ENCODE data around the gene CCL4L2.
"Not testable (repeated sequence)": the region's sequence is repeated elsewhere in the genome, so short reads cannot be mapped to it uniquely, and the experiment has no call there.

CCL4L2 gene

DNA sequence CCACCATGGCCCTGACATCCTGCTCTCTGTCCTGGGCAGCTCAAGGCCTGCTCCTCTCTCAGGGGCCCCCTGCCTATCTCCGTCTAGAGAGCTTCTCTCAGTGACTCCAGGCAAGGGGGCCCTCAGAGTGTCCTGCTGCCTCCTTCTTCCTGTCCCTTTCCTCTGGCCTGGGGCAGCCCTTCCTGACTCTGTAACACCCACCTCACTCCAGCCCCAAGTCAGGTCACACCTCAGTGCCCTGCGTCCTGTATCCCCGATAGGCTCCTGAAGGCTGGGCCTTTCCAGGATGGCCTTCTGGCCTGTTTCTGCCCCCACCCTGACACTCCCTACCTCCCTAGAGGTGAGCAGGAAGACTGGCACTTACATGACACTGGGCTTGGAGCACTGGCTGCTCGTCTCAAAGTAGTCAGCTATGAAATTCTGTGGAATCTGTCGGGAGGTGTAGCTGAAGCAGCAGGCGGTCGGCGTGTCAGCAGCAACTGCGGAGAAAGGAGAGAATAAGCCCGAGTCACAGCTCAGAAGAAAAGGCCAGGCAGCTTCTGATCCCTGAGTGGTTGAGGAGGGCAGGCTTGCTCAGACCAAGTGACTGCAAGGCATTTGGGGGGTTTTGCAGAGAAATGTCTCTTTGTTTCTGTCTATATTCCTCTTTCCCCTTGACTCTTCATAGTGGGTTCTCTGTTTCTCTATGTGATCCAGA lies 15.3 kb upstream of the CCL4L2 start:
- DNase-seq (ENCODE audit: low read depth in 3 of 3) = no peak

DNA sequence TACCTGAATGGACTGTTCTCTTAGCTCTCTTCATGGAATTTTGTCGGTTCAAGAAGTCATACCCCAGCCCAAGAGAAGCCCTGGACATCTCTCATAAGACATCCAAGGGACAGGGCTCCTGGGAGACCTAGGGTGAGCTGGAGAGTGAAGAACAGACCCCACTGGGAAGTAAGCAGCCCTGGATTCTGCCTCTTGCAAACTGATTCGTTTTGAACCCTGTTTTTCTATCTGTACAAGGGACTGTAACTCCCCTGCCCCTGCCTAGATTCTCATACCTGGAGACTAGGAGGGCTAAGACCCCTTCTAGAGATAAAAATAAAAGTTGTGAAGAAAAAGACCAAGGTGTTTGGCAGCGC lies 14.8 kb upstream of the CCL4L2 start:
- DNase-seq (ENCODE audit: low read depth in 3 of 3) = no peak

DNA sequence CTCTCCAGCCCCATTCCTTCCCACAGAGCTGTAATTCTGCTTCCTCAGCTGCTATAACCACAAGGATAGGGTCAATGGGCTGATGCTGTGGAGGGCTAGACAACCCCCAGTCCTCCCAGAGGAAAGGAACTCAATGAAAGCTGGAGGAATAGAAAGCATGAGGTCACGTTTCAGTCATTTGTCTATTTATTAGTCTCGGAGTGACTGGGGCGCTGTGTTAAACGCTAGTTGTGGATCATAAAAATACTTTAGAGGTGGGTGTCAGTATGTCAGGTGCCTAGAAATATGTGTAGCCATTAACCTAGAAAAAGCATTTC lies 13.5 kb upstream of the CCL4L2 start:
- DNase-seq (ENCODE audit: low read depth in 3 of 3) = no peak

DNA sequence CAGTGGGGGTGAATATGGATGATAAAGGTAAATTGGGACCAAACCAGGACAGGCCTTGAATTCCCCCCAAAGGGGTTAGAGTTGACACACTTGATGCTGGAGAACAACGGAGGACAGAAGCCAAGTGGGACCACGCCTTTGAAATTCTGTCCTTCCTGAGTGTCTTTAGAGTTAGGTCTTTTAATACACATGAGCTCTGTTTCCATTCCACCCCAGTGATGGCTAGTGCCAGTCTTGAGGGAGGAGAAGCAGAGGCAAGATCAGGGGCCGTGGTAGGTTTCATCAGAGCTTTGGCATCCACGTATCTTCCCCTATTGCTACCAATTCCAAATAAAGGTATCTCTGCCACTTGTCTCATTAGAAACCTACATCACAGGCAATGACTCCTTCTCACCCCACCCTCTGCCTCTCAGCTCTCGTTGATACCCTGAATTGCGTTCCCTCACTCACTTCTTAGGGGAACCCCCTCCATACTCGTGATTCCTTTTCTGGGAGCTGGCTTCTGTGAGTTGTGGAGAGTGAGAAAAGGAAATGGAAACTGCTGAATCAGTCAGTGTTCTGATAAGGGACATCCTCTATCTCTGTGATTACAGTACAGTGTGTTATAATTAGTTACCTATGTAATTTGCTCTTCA lies 11.9 kb upstream of the CCL4L2 start:
- peak in 1 of 3 donors; percentile 34 for DNase-seq (ENCODE audit: low read depth in 3 of 3)

DNA sequence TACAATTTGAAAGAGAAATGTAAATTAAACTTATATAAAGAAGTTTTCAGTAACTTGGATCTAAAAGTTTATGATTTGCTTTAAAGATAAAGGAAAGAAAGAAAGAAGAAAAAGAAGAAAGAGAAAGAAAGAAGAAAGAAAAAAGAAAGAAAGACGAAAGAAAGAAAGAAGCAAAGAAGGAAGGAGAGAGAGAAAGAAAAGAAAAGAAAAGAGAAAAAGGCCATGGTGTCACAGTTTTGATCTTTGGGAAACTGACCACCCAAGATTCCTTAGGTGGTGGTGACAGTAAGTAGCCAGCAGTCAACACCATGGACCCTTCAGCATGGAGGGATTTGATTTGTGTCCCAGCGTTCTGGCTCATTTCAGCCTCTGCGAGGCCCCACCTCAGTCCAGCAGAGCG lies 9.8 kb upstream of the CCL4L2 start:
- not testable (repeated sequence) for DNase-seq (ENCODE audit: low read depth in 3 of 3)

DNA sequence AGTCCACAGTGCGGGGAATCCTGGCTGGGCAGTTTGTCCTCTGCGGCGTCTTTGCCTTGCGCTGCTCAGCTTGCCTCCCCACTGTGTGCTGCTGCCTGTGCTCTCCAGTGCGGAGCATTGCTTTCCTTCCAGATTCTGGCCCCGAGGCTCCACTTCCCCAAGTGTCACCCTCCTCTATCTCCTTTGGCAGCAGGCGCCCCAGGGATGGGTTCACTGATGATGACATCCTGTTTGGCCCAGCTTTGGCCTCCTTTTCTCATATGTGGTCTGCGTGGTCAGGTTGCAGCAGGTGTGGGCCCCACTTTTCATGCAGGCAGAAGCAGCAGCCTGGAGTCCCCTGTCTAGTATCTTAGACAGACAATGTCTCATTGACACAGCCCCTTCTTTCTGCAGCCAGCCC lies 9.4 kb upstream of the CCL4L2 start:
- not testable (repeated sequence) for DNase-seq (ENCODE audit: low read depth in 3 of 3)

DNA sequence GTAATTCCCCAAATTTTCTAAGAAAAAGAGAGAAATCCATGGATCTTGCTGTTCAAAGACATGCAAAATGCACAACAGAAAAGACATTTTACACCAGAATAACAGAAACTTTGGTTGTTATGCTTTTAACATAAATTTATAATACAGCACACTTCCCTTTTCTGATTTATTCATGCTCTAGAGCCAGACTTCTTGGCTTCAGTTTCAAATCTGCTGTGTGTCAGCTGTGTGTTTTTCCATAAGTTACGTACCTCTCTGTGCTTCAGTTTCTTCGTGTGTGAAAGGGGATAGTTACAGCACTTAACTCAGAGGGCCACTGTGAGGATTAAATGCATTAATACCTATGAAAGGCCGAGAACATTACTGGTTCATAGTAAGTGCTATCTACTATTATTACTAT lies 7.5 kb upstream of the CCL4L2 start:
- no peak for DNase-seq (ENCODE audit: low read depth in 3 of 3)

DNA sequence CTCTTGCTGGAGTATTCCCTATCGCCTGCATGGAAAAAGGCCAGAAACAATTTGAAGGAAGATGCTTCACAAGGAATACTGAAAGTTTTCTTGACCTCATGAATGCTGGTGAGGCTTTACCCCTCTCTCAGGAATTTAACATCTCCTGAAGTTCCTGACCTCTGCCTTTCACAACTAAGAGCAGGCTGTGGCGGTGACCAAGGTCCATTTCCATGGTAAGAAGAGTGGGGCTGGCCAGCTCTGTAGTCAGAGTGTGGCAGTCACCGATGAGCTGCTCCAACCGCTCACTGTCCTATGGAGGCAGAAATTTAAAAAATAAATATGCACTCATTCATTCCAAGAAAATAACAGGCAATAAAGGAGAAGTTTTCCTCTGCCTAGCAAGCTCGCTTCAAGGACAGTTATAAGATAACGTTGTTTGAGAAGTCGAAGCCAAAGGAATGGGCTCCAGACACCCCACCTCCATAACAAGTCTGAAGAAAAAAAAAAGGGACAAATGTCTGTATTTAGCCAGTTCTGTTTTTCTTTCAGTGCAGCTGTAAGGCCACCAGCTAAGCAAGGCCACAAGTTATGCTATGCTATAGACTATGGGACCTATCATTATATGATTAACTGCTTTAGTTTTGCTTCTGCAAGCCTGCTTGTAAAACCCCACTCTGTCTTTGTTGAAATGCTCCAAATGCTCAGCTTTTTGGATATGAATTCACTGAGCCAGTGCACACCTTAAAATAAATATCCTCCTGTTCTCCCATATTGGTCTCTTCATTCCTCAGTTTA lies 6.0 kb upstream of the CCL4L2 start:
- no peak for DNase-seq (ENCODE audit: low read depth in 3 of 3)

DNA sequence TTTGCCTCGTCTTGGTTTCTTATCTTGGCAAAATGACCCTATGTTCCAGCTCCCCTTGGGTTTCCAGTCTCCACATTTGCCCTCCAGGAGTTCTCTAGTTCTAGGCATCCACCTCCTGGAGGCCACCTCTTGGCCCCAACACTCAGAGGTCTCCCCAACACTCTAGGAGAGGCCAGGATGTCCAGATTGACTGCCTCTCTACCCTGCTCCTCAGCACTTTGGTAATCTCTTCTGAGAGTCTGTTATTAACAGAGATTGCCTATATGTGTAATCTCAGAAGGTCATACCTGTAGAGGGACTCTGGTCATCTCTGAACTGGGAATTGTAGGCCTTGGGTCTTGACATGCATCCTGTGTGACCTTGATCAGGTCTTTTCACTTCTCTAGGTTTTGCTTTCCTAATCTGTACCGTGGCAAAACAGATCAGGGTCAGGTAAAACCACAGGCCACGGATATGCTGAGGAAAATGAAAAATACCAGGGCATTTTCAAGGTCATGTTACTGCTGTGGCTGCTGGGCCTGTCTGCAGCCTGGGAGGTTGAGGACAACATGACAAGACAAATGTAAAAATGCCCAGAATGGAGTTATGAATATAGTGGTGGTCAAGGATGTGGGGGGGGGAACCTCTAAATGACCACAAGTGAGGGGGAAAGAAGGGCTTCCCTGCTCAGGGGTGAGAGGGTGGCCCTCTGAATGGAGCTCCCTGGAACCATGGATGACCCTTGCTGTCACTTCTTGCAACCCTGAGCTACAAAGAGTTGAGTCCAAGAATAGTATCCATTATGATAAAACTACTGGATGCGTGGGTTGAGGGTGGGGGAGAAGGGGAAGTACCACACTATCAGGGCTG lies 5.0 kb upstream of the CCL4L2 start:
- DNase-seq (ENCODE audit: low read depth in 3 of 3) = no peak

DNA sequence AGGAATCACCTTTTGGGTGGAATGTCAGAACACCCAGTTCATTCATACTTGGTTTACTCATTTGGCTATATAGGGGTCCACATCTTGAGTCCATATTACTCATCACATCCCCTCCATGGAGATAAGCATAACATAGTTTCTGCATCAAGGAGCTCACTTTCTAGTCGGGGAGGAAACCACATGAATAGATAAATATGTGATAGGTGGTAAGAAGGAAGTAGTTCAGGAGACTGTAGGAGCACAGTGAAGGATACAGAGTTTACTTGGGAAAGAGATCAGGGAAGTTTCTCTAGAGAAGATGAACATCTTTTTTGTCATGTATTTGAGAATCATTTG lies 4.4 kb upstream of the CCL4L2 start:
- DNase-seq (ENCODE audit: low read depth in 3 of 3) = not testable (repeated sequence)

DNA sequence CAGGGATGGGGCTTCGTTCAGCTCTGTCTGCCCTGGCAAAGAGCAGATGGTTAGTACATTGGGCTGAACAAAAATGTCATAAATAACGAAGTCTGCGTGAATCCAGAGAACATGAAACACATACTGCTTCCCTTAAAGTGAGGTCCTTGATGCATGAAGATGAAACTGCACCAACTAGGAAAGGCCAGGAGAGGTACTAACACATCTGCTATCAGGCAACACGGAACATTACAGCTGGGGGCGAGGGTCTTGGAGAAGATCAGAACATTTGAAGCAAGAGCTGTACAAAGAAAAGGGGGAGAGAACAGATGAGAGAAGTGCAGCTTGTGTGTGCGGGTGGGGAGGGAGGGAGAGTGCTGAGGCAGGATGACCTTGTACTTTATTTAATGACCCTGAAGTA lies 3.5 kb upstream of the CCL4L2 start:
- DNase-seq (ENCODE audit: low read depth in 3 of 3) = not testable (repeated sequence)

DNA sequence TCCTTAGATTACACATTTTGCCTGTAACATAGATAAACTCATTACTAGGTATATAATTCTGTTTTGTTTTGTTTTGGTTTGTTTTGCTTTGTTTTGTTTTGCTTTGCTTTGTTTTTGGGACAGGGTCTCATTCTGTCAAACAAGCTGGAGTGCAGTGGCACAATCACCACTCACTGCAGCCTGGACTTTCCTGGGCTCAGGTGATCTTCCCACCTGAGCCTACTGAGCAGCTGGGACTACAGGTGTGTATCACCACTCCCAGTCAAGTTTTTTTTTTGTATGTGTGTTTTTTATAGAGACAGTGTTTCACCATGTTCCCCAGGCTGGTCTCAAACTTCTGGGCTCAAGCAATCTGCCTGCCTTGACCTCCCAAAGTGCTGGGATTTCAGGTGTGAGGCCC lies 1.3 kb upstream of the CCL4L2 start:
- DNase-seq (ENCODE audit: low read depth in 3 of 3) = no peak

DNA sequence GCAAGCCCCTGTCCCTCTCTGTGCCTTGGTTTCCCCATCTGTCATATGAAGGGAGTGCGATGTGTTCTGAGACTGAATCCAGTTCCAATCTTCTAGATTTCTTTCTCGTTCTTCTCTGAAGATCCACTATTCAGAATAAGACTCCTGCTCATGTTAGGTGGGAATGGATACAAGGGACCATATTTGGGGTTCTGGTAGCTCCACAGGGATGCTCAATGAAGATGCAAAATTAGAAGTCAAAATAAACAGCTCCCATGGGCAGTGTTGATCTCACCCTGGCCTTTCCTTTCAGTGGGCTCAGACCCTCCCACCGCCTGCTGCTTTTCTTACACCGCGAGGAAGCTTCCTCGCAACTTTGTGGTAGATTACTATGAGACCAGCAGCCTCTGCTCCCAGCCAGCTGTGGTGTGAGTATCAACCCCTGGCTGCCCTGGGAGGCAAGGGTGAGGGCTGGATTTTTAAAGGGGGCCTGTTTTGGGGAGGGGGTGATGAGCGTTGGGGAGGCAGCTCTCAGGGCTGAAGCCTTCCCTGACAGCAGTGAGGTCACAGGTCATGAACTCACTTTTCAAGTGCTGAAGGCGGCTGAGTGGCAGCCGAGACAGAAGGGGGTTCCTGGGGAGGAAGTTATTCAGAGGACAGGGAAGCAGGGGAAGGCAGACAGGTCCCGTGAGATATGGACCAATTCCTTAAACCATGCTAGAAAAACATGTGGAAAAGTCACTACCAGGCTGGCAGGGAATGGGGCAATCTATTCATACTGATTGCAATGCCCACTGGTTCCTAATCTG lies 815 bp downstream of the CCL4L2 start:
- DNase-seq (ENCODE audit: low read depth in 3 of 3) = not testable (repeated sequence)

DNA sequence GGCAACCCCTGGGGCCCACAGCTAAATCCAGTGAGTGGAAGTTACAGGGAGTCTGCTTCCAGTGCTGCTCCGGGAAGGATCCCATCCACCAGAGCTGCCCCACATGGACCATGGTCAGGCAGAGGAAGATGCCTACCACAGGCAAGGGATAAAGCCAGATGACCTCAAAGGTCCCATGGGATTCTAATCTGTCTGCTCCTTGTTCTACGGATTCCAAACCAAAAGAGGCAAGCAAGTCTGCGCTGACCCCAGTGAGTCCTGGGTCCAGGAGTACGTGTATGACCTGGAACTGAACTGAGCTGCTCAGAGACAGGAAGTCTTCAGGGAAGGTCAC lies 1.4 kb downstream of the CCL4L2 start:
- no peak for DNase-seq (ENCODE audit: low read depth in 3 of 3)

DNA sequence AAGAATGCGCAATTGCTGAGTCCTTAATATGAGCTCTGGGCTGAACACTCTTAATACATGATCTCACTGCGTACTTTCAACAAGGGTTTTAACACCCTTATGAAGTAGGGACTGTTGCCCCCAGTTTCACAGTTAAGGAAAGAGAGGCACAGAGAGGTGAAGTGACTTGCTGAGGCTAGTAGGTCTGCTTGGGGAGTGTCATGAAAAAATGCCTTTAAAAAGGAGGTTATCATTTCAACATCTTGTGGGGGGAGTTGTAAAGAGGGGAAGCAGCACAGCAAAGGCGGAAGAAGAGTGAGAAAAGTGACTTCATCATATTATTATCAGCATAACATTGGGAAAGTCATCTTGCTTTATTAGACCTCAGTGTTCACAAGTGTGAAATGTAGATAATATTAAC lies 2.1 kb downstream of the CCL4L2 start:
- no peak for DNase-seq (ENCODE audit: low read depth in 3 of 3)

DNA sequence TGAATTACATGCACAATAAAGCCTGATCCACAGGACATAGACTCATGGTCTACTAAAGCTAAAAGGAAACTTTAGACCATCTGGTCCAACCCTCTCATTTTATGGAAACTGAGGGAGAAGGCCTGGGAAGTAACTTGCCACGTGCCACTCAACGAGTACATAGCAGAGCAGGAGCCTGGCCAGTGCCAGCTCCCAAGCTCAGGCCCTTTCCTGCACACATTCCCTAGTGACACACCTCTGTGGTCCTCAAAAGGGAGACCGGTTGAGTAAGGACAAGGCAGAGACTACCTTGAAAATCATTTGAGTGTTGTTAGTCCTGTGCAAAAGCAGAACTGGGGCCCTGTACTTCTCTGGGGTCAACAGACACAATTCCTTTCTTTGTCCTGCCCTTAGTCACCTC lies 2.8 kb downstream of the CCL4L2 start:
- no peak for DNase-seq (ENCODE audit: low read depth in 3 of 3)

DNA sequence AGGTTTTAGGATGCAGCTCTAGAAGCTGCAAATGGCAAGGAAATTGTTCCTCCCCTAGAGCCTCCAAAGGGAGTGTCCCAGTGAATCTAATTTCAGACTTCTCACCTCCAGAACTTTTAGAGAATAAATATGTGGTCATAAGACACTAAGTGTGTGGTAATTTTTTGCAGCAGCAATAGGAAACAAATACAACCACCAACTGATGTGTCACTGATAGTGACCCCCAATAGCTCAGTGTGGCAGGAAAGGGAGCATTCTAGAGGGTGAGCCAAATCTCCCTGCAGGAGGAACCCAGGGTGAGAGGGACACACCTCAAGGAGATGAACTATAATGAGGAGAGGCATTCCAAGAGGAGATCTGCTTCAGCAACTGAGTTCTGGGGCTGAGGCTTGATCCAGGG lies 4.1 kb downstream of the CCL4L2 start:
- DNase-seq (ENCODE audit: low read depth in 3 of 3) = no peak

DNA sequence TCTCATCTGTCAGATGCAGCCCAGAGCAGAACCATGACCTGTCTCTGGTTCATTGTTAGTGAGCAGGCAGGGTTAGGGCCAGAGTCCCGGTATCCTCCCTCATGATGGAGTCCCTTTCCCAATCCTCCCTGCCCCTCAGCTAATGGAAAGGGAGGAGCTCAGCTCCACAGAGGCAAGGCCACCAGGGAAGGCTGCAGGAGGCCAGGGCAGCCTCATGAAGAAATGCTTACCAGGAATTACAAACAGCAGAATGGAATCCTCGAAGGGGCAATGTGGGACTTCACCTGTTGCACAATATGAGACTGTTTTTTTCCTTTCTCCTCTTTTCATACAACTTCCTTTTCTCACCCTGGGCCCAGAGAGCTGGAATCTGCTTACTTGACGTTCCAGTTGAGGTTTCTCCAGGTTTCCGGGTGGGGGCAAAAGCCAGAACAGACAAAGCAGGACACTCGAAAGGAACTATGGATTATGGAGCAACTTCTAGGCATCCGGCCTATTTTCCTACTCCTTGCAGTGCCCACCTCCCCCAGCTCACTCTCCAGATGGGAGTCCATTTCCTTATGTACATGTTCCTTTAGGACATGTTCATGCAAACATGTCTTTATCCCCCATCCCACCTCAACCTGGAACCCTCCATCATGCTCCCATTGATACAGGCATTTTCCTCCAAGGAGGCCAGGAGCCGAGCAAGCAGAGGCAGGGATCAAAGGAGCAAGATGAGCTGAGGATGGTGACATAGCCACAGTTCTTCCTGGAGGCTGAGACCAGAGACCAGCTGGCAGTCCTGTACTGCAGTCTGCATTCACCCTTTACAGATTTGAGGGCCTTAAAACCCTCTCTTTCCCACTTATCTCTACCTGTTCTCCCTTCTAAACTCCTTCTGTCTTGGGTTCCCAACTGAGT lies 4.8 kb downstream of the CCL4L2 start:
- DNase-seq (ENCODE audit: low read depth in 3 of 3) = not testable (repeated sequence)

DNA sequence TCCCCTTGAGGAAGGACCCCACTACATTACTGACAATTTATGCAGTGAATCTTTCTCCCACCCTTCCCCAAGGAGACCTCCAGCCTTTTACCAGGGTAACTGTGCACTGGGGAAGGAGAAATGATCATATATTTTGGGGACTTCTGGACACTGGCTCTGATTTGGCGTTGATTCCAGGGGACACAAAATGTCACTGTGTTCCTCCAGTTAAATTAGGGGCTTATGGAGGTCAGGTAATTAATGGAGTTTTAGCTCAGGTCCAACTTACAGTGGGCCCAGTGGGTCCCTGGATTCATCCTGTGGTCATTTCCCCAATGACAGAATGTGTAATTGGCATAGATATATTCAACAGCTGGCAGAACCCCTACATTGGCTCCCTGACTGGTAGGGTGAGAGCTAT lies 8.7 kb downstream of the CCL4L2 start:
- not testable (repeated sequence) for DNase-seq (ENCODE audit: low read depth in 3 of 3)

DNA sequence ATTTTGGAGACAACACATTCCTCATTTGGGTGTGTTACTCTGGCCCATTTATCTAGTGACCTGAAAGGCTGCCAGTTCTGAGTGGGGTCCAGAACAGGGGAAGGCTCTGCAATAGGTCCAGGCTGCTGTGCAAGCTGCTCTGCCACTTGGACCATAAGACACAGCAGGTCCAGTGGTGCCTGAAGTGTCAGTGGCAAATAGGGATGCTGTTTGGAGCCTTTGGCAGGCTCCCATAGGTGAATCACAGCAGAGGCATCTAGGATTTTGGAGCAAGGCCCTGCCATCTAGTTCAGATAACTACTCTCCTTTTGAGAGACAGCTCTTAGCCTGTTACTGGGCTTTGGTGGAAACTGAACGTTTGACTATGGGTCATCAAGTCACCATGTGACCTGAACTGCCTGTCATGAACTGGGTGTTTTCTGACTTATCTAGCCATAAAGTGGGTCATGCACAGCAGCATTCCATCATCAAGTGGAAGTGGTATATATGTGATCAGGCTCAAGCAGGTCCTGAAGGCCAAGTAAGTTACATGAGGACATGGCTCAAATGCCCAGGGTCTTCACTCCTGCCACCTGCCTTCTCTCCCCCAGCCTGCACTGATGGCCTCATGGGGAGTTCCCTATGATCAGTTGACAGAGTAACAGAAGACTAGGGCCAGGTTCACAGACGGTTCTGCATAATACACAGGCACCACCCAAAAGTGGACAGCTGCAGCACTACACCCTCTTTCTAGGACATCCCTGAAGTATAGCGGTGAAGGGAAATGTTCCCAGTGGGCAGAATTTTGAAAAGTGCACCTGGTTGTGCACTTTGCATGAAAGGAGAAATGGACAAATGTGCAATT lies 10.1 kb downstream of the CCL4L2 start:
- DNase-seq (ENCODE audit: low read depth in 3 of 3) = not testable (repeated sequence)
